CD14-positive monocyte (primary cell): ENCODE data around the gene KRTAP10-8. TPM values are rescaled to one million over a fixed set of nuclear protein-coding genes. Genes with fewer than 3 reads are reported as not detected.
"Not testable (repeated sequence)": the region's sequence is repeated elsewhere in the genome, so short reads cannot be mapped to it uniquely, and the experiment has no call there.

Experiments
- DNase-seq, 3 donors: peaks; one replicate each; pipeline ENCODE4 v3.0.0-alpha.2; 2011 to 2022
- H2AFZ ChIP-seq: 2 replicates; pipeline ENCODE4 v1.6.0; 2012; ENCODE audit warnings: mild to moderate bottlenecking, low read depth, low read length, inconsistent platforms; ENCODE audit not compliant: insufficient read depth, poor library complexity, severe bottlenecking
- H3K27ac ChIP-seq, 2 donors: 1 replicate in 1 of 2; 2 replicates in 1 of 2; pipeline ENCODE4 v1.5.1; 2012 to 2013; ENCODE audit warnings: low read length in 2 of 2, control low read depth in 1 of 2, inconsistent platforms in 1 of 2, low read depth in 1 of 2, mild to moderate bottlenecking in 1 of 2
- H3K27me3 ChIP-seq, 2 donors: one replicate each; pipeline versions ENCODE4 v1.6.0 to v1.6.1; 2011 to 2013; ENCODE audit warnings: low read length in 2 of 2; ENCODE audit not compliant: control insufficient read depth in 2 of 2, insufficient read depth in 2 of 2
- H3K36me3 ChIP-seq, 2 donors: replicated peaks in 1 of 2; 1 replicate in 1 of 2; 2 replicates in 1 of 2; pipeline versions ENCODE4 v1.5.1 to v1.6.1; 2012 to 2013; ENCODE audit warnings: low read length in 2 of 2, control low read depth in 1 of 2, inconsistent platforms in 1 of 2, mild to moderate bottlenecking in 1 of 2; ENCODE audit not compliant: insufficient read depth in 2 of 2, control insufficient read depth in 1 of 2
- H3K4me1 ChIP-seq, 2 donors: 1 replicate in 1 of 2; 2 replicates in 1 of 2; pipeline versions ENCODE4 v1.5.1 to v1.6.1; 2012 to 2013; ENCODE audit warnings: low read length in 2 of 2, control low read depth in 1 of 2, inconsistent platforms in 1 of 2, mild to moderate bottlenecking in 1 of 2, moderate library complexity in 1 of 2; ENCODE audit not compliant: insufficient read depth in 2 of 2, control insufficient read depth in 1 of 2
- H3K4me2 ChIP-seq: replicated peaks from 2 replicates; pipeline ENCODE3; 2012; ENCODE audit warnings: low read length, moderate library complexity, mild to moderate bottlenecking; ENCODE audit not compliant: poor library complexity, severe bottlenecking; ENCODE audit errors: extremely low read depth
- H3K4me3 ChIP-seq, 3 experiments: fragments of 200-600 bp in 1 of 3; sonication (generic) in 1 of 3; replicated peaks in 1 of 3; 1 replicate in 2 of 3; 2 replicates in 1 of 3; pipeline ENCODE4 v1.5.1; 2011 to 2013; ENCODE audit warnings: low read length in 3 of 3, mild to moderate bottlenecking in 3 of 3, control low read depth in 2 of 3, low read depth in 2 of 3, inconsistent platforms in 1 of 3, moderate library complexity in 1 of 3
- H3K79me2 ChIP-seq: 2 replicates; pipeline ENCODE4 v1.6.0; 2012; ENCODE audit warnings: mild to moderate bottlenecking, control low read depth, inconsistent platforms, low read length, moderate library complexity; ENCODE audit not compliant: insufficient read depth
- H3K9ac ChIP-seq: 2 replicates; pipeline ENCODE4 v1.6.0; 2017; ENCODE audit warnings: low read length, mild to moderate bottlenecking; ENCODE audit not compliant: insufficient read depth, poor library complexity, severe bottlenecking
- H3K9me3 ChIP-seq, 2 donors: replicated peaks in 1 of 2; 1 replicate in 1 of 2; 2 replicates in 1 of 2; pipeline versions ENCODE4 v1.5.1 to v1.6.1; 2012 to 2013; ENCODE audit warnings: low read length in 2 of 2, control low read depth in 1 of 2; ENCODE audit not compliant: control insufficient read depth in 1 of 2, insufficient read depth in 1 of 2
- H4K20me1 ChIP-seq: 2 replicates; pipeline ENCODE4 v1.6.0; 2012; ENCODE audit warnings: mild to moderate bottlenecking, low read length, control low read depth, moderate library complexity; ENCODE audit not compliant: insufficient read depth
- H3K27ac Mint-ChIP-seq, 7 donors: one replicate each; pipeline ENCODE4 v1.8.0; 2020; ENCODE audit warnings: mild to moderate bottlenecking in 7 of 7, mixed read lengths in 7 of 7, moderate library complexity in 6 of 7, inconsistent platforms in 2 of 7
- H3K27me3 Mint-ChIP-seq, 3 donors: one replicate each; pipeline ENCODE4 v1.8.0; 2021 to 2022; ENCODE audit warnings: low read depth in 3 of 3, mild to moderate bottlenecking in 3 of 3, mixed read lengths in 3 of 3, moderate library complexity in 3 of 3, inconsistent platforms in 1 of 3
- H3K36me3 Mint-ChIP-seq, 2 donors: one replicate each; pipeline ENCODE4 v1.8.0; 2020; ENCODE audit warnings: mixed read lengths in 2 of 2, inconsistent platforms in 1 of 2, mild to moderate bottlenecking in 1 of 2
- H3K4me1 Mint-ChIP-seq: one replicate; pipeline ENCODE4 v1.8.0; 2020; ENCODE audit warnings: mild to moderate bottlenecking, mixed read lengths
- H3K4me3 Mint-ChIP-seq, 2 donors: one replicate each; pipeline ENCODE4 v1.8.0; 2020; ENCODE audit warnings: mild to moderate bottlenecking in 2 of 2, mixed read lengths in 2 of 2, moderate library complexity in 1 of 2
- H3K9me3 Mint-ChIP-seq, 7 donors: one replicate each; pipeline ENCODE4 v1.8.0; 2020 to 2022; ENCODE audit warnings: mixed read lengths in 7 of 7, mild to moderate bottlenecking in 6 of 7, moderate library complexity in 6 of 7, inconsistent platforms in 2 of 7
- CTCF ChIP-seq: fragments of 200-600 bp; IDR thresholded peaks from one replicate; pipeline ENCODE4 v1.8.0; 2022; ENCODE audit warnings: antibody characterized with exemption, mild to moderate bottlenecking
- WGBS: methylation state at CpG from one replicate; pipeline ENCODE4 v1.1.5; 2013; ENCODE audit warnings: missing lambda C conversion rate; ENCODE audit not compliant: insufficient coverage; 5-methylcytosine and 5-hydroxymethylcytosine counted together
- intact Hi-C, 2 donors: fragments of 100-400 bp; cut with micrococcal nuclease; formaldehyde crosslinking; loops; one replicate each; pipeline versions ENCODE4 v1.15.0 to v1.15.1; 2023
- polyA plus RNA-seq, 3 donors: library from polyadenylated mRNA; depleted of rRNA in 1 of 3; unstranded in 2 of 3; stranded (reverse) in 1 of 3; fragments of 300-500 nt in 2 of 3; fragments of >200 nt in 1 of 3; fragmentation: Illumina TruSeq in 2 of 3; gene quantifications; 1 replicate in 2 of 3; 2 replicates in 1 of 3; pipeline ENCODE4 v1.2.3, GENCODE V29; 2012 to 2021

KRTAP10-8 gene
- polyA plus RNA-seq, 3 donors = not detected

GRCh38 chr21:44627831-44628233 lies 16.0 kb downstream of the KRTAP10-8 start:
- H3K79me2 ChIP-seq, H3K4me1 ChIP-seq, H3K36me3 ChIP-seq, H3K27ac ChIP-seq, H3K27me3 ChIP-seq, H2AFZ ChIP-seq, intact Hi-C loops, H3K4me1 Mint-ChIP-seq, H3K4me3 Mint-ChIP-seq, H4K20me1 ChIP-seq, H3K27ac Mint-ChIP-seq, H3K36me3 Mint-ChIP-seq, H3K4me2 ChIP-seq, H3K9ac ChIP-seq, DNase-seq, H3K4me3 ChIP-seq: not testable (repeated sequence)
- H3K9me3 ChIP-seq = peaks cover 37 to 39% of the 10 kb centered on the region in 2 donors
- 52% methylated on average over 7 of the region's 15 CpGs for WGBS
- Mint-ChIP-seq H3K27me3 (peaks cover 6 to 18% (median 7%) of the 10 kb centered on the region in 3 donors), H3K9me3 (peaks cover 38 to 70% (median 56%) of the 10 kb centered on the region in 7 donors)

GRCh38 chr21:44628707-44629391 lies 17.0 kb downstream of the KRTAP10-8 start:
- H3K4me1 ChIP-seq = no peaks in the 10 kb centered on the region
- no peaks in the 10 kb centered on the region for H3K79me2 ChIP-seq
- no peak overlapping the region for H3K27ac ChIP-seq
- no peak overlapping the region for H3K4me3 Mint-ChIP-seq
- intact Hi-C loops = no loop called here
- H3K27me3 ChIP-seq = no peaks in the 10 kb centered on the region
- no peaks in the 10 kb centered on the region for H3K4me1 Mint-ChIP-seq
- TF ChIP-seq CTCF = no peak
- H3K27me3 Mint-ChIP-seq = peaks cover 6 to 19% (median 7%) of the 10 kb centered on the region in 3 donors
- DNase-seq = no peak
- H3K36me3 Mint-ChIP-seq = no peaks in the 10 kb centered on the region
- no peak overlapping the region for H2AFZ ChIP-seq
- H3K9me3 ChIP-seq = peaks cover 29 to 34% of the 10 kb centered on the region in 2 donors
- 83% methylated on average over 18 of the region's 18 CpGs for WGBS
- no peak overlapping the region for H3K4me3 ChIP-seq
- H4K20me1 ChIP-seq = no peaks in the 10 kb centered on the region
- H3K27ac Mint-ChIP-seq = no peak overlapping the region
- H3K9ac ChIP-seq = no peak overlapping the region
- H3K4me2 ChIP-seq = no peak overlapping the region
- peaks cover 31 to 63% (median 52%) of the 10 kb centered on the region in 7 donors for H3K9me3 Mint-ChIP-seq
- no peaks in the 10 kb centered on the region for H3K36me3 ChIP-seq
